VCaP (cell line): ENCODE measurements around the gene TRA2B.

Experiments
- H3K27ac ChIP-seq: fragments of 450-650 bp; 2 replicates; pipeline ENCODE4 v1.5.1; 2017
- TF ChIP-seq, protein P1 (sequence below): fragments of 450-650 bp; conservative IDR thresholded peaks from 2 replicates; pipeline ENCODE4 v1.5.1; 2017; ENCODE audit warnings: mild to moderate bottlenecking, moderate library complexity

TRA2B gene

DNA sequence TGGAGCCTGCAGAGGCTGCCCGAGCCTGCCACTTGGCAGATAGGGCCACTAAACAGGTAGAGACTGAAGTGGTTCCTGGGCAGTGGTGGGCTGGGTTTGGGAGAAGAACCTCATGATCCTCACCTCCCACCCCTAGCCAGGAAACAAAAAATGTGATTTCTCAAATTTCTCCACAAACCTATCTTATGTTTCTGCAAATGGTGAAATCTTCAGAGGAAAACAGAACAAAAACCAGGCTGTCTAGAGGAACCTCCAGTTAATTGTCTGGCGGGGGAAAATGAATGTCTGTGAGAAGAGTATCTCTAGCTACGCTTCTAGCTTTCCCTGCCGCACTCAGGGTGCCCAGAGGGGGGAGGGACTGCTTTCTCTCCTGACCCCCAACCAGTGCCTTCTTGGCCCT lies 55.9 kb downstream of the TRA2B start:
- TF ChIP-seq, protein P1, sequence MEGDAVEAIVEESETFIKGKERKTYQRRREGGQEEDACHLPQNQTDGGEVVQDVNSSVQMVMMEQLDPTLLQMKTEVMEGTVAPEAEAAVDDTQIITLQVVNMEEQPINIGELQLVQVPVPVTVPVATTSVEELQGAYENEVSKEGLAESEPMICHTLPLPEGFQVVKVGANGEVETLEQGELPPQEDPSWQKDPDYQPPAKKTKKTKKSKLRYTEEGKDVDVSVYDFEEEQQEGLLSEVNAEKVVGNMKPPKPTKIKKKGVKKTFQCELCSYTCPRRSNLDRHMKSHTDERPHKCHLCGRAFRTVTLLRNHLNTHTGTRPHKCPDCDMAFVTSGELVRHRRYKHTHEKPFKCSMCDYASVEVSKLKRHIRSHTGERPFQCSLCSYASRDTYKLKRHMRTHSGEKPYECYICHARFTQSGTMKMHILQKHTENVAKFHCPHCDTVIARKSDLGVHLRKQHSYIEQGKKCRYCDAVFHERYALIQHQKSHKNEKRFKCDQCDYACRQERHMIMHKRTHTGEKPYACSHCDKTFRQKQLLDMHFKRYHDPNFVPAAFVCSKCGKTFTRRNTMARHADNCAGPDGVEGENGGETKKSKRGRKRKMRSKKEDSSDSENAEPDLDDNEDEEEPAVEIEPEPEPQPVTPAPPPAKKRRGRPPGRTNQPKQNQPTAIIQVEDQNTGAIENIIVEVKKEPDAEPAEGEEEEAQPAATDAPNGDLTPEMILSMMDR: no peak
- H3K27ac ChIP-seq: no peak overlapping the region

DNA sequence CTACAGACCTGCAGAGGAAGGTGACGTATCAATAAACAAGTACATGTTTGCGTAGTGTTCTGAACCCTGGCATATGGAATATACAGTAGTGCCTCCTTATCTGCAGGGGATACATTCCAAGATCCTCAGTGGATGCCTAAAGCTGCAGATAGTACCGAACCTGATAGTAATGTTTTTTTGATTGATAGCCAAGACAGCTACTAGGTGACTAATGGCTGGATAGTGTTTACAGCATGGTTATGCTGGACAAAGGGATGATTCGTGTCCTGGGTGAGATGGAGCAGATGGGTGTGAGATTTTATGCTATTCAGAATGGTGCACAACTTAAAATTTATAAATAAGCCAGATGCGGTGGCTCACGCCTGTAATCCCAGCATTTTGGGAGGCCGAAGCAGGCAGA lies 57.2 kb downstream of the TRA2B start:
- no peak overlapping the region for H3K27ac ChIP-seq
- TF ChIP-seq, protein P1: no peak

DNA sequence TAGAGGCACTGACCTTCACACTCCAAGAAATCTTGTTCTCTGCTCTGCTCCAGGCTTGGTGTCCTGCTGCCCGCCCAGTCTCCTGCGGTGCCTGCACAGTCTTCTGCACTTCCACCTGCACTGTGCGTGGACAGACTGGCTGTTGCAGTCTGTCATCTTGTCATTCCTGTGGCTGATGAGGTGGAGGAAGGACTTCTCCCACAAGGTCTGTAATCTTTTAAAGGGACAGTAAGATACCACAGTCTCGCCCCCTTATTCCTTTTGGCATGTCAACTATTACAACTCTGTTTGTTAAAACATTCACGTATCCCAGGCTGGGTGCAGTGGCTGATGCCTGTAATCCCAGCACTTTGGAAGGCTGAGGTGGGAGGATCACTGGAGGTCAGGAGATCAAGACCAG lies 58.9 kb downstream of the TRA2B start:
- no peak overlapping the region for H3K27ac ChIP-seq
- TF ChIP-seq, protein P1: no peak

DNA sequence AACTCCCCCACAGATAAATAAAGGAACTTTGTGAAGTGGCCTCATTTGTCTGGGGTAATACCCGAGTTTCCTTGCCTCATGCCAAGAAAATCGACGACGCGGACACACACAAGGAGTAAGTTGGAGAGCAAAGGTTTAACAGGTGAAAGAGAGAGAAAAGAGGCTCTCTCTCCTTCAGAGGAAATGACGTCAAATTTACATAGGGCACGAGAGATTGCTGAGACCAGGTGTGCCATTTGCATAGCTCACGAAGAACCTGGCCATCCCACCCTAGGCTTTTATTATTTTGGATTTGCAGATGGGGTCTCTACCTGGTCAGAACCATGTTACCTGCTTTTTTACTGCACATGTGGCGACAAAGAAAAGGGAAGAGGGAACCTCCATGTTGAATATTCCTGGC lies 63.7 kb downstream of the TRA2B start:
- TF ChIP-seq, protein P1: no peak
- no peak overlapping the region for H3K27ac ChIP-seq

DNA sequence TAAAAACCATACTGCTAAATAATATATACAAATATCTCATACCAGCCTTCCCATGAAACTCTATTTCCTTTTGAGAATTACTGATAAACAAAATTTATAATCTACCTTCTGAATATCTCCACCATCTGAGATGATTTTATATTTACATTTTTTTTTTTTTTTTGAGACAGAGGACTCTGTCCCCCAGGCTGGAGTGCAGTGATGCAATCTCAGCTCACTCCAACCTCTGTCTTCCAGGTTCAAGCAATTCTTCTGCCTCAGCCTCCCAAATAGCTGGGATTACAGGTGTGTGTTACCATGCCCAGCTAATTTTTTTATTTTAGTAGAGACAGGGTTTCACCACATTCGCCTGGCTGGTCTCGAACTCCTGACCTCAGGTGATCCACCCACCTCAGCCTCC lies 70.2 kb downstream of the TRA2B start:
- TF ChIP-seq, protein P1: no peak
- no peak overlapping the region for H3K27ac ChIP-seq

DNA sequence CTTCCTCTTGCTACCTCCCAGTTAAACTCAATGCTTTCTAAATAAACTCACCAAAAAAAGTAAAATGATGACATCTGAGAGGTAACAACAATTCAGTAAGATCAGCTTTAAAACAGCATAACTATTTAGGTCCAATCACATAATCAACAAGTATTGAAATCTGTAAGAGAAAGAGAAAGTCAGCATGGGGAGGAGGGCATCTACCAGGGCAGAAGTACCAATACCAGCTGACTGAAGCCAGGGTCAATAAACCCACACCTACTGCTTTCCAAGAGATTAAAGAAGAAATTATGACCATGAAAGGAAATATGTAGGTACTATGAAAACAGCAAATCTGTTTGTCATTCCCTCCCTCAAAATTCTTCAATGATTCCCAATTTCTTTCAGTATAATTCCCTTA lies 70.8 kb downstream of the TRA2B start:
- TF ChIP-seq, protein P1: no peak
- H3K27ac ChIP-seq: no peak overlapping the region

DNA sequence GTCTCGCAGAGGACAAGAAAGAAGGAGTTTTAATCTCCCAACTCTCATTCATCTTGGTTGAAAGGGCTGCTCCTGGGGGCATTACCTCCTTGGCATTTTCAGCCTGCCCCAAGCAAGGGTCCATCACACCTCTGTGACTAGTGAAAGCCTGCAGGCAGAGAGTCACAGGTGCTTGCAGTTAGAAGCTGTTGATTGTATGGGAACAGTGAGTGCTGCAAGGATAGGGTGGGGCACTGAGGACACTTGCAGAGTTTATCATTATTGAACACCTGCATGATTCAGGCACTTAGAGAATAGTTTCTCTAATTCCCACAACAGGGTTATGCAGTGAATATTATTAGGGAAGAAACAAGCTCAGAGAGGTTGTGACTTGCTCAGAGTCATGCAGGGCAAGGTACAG lies 71.3 kb downstream of the TRA2B start:
- TF ChIP-seq, protein P1: no peak
- no peak overlapping the region for H3K27ac ChIP-seq
